Iris pigment epithelial cell (primary cell): Measurements from ENCODE around the gene CCND1.

ENCODE experiments used
- DNase-seq: peaks from one replicate; pipeline ENCODE4 v3.0.0-alpha.2; 2011; ENCODE audit warnings: low read depth

The CCND1 gene

GRCh38 chr11:69640995-69641581 is at the start of gene CCND1:
CCND1 (plus strand) TSS chr11:69641156; CDS start chr11:69641314, 158 bp downstream.
- DNase-seq = peak; percentile 92

- DNase-seq = no peak
These were observed 47.8 kb upstream of the CCND1 start for GRCh38 chr11:69592986-69593650.

GRCh38 chr11:69593851-69594250 is 47.1 kb upstream of the CCND1 start:
- no peak for DNase-seq

- no peak for DNase-seq
These were observed 46.5 kb upstream of the CCND1 start for GRCh38 chr11:69594481-69594880.

- no peak for DNase-seq
These were observed 44.9 kb upstream of the CCND1 start for GRCh38 chr11:69595805-69596665.

GRCh38 chr11:69598147-69598546 is 42.8 kb upstream of the CCND1 start:
- DNase-seq = no peak

- peak; percentile 79 for DNase-seq
These were observed 41.5 kb upstream of the CCND1 start for GRCh38 chr11:69599502-69599901.

GRCh38 chr11:69600001-69600400 is 41.0 kb upstream of the CCND1 start:
- no peak for DNase-seq

- DNase-seq = no peak
These were observed 39.7 kb upstream of the CCND1 start for GRCh38 chr11:69601011-69601975.

GRCh38 chr11:69603111-69603836 is 37.7 kb upstream of the CCND1 start:
- no peak for DNase-seq

GRCh38 chr11:69604055-69604454 is 36.9 kb upstream of the CCND1 start:
- DNase-seq = no peak

- no peak for DNase-seq
These were observed 35.0 kb upstream of the CCND1 start for GRCh38 chr11:69605737-69606526.

- DNase-seq = no peak
These were observed 31.6 kb upstream of the CCND1 start for GRCh38 chr11:69609351-69609750.

- DNase-seq = no peak
These were observed 29.1 kb upstream of the CCND1 start for GRCh38 chr11:69611548-69612526.

- DNase-seq = no peak
These were observed 27.4 kb upstream of the CCND1 start for GRCh38 chr11:69613594-69613993.

GRCh38 chr11:69614085-69614484 is 26.9 kb upstream of the CCND1 start:
- DNase-seq = no peak

- DNase-seq = no peak
These were observed 25.2 kb upstream of the CCND1 start for GRCh38 chr11:69615545-69616278.

GRCh38 chr11:69617220-69617619 is 23.7 kb upstream of the CCND1 start:
- no peak for DNase-seq
